ENCODE results near the gene PPP1R12B. TPM values are rescaled to one million over a fixed set of nuclear protein-coding genes. Genes with fewer than 3 reads are reported as not detected.
"Not testable (repeated sequence)": the region's sequence is repeated elsewhere in the genome, so short reads cannot be mapped to it uniquely, and the experiment has no call there.

Gene PPP1R12B
- total and polyA plus RNA-seq, 9 donors, result 50.3 to 232 (median 73.0) TPM

GRCh38 chr1:202362212-202362611, 13.7 kb downstream of the PPP1R12B start:
- TF ChIP-seq CTCF (IDR thresholded peaks at IDR 0.05) (no peak), POLR2A (IDR thresholded peaks at IDR 0.05) (no peak), EP300 (IDR thresholded peaks at IDR 0.05) (no peak)
- H3K36me3 ChIP-seq, result no peaks in the 10 kb centered on the region
- no peaks in the 10 kb centered on the region for H3K4me1 ChIP-seq (ENCODE audit: insufficient read depth)
- no peak for DNase-seq
- 95 to 98% (median 96%) methylated on average over 2 of the region's 2 CpGs for WGBS, 3 donors
- intact Hi-C loops (cut with DNase I), result no loop called here
- H3K9me3 ChIP-seq, result no peaks in the 10 kb centered on the region
- H3K4me3 ChIP-seq, result no peak overlapping the region
- H3K27ac ChIP-seq, result no peak overlapping the region
- H3K27me3 ChIP-seq, result no peaks in the 10 kb centered on the region

- Histone ChIP-seq H3K4me3 (no peak overlapping the region), H3K27ac (no peak overlapping the region), H3K27me3 (no peaks in the 10 kb centered on the region), H3K36me3 (no peaks in the 10 kb centered on the region), H3K9me3 (no peaks in the 10 kb centered on the region), H3K4me1 (ENCODE audit: insufficient read depth) (no peaks in the 10 kb centered on the region)
- intact Hi-C loops (cut with DNase I), result no loop called here
- DNase-seq, result no peak
- TF ChIP-seq EP300 (IDR thresholded peaks at IDR 0.05) (no peak), POLR2A (IDR thresholded peaks at IDR 0.05) (no peak), CTCF (IDR thresholded peaks at IDR 0.05) (no peak)
- 78 to 85% (median 85%) methylated on average over 4 of the region's 4 CpGs for WGBS, 3 donors
Observed at GRCh38 chr1:202365092-202365815, 16.8 kb downstream of the PPP1R12B start.

GRCh38 chr1:202367271-202367670, 18.8 kb downstream of the PPP1R12B start:
- WGBS, 3 donors, result 92 to 100% (median 93%) methylated on average over 1 of the region's 1 CpG
- no peak for TF ChIP-seq POLR2A (IDR thresholded peaks at IDR 0.05)
- TF ChIP-seq EP300 (IDR thresholded peaks at IDR 0.05), result no peak
- no peak for TF ChIP-seq CTCF (IDR thresholded peaks at IDR 0.05)
- Histone ChIP-seq H3K4me1 (ENCODE audit: insufficient read depth) (no peaks in the 10 kb centered on the region), H3K36me3 (no peaks in the 10 kb centered on the region), H3K27ac (no peak overlapping the region), H3K4me3 (no peak overlapping the region), H3K27me3 (no peaks in the 10 kb centered on the region), H3K9me3 (no peaks in the 10 kb centered on the region)
- no peak for DNase-seq
- intact Hi-C loops (cut with DNase I), result no loop called here

GRCh38 chr1:202370906-202371305, 22.4 kb downstream of the PPP1R12B start:
- H3K4me3 ChIP-seq; H3K27me3 ChIP-seq; H3K4me1 ChIP-seq (ENCODE audit: insufficient read depth); DNase-seq; intact Hi-C loops (cut with DNase I); H3K9me3 ChIP-seq; H3K27ac ChIP-seq; H3K36me3 ChIP-seq: not testable (repeated sequence)
- WGBS, 3 donors, result 93 to 97% (median 93%) methylated on average over 4 of the region's 4 CpGs

GRCh38 chr1:202374099-202374498, 25.6 kb downstream of the PPP1R12B start:
- Histone ChIP-seq H3K4me1 (ENCODE audit: insufficient read depth) (no peaks in the 10 kb centered on the region), H3K27me3 (no peaks in the 10 kb centered on the region), H3K36me3 (no peaks in the 10 kb centered on the region), H3K4me3 (no peak overlapping the region), H3K27ac (no peak overlapping the region), H3K9me3 (no peaks in the 10 kb centered on the region)
- no peak for TF ChIP-seq POLR2A (IDR thresholded peaks at IDR 0.05)
- no peak for TF ChIP-seq EP300 (IDR thresholded peaks at IDR 0.05)
- no peak for TF ChIP-seq CTCF (IDR thresholded peaks at IDR 0.05)
- no peak for DNase-seq
- intact Hi-C loops (cut with DNase I), result no loop called here

GRCh38 chr1:202375175-202375574, 26.7 kb downstream of the PPP1R12B start:
- DNase-seq; intact Hi-C loops (cut with DNase I): not testable (repeated sequence)
- WGBS, 3 donors, result 93 to 95% (median 94%) methylated on average over 3 of the region's 3 CpGs

More at GRCh38 chr1:202375175-202375574, 26.7 kb downstream of the PPP1R12B start:
- H3K9me3 ChIP-seq; H3K4me1 ChIP-seq (ENCODE audit: insufficient read depth); H3K36me3 ChIP-seq; H3K4me3 ChIP-seq; H3K27me3 ChIP-seq; H3K27ac ChIP-seq: not testable (repeated sequence)

All from ovary (tissue), 9 donors.